Cardiac muscle cell (in vitro differentiated cells and primary cell): ENCODE results near the gene PRPF38A. TPM values are rescaled to one million over a fixed set of nuclear protein-coding genes. Genes with fewer than 3 reads are reported as not detected.
A peak's percentile ranks its signal among the peaks of the same experiment; 100 is the strongest.

Experiments used
- DNase-seq, 2 donors: peaks; one replicate each; pipeline versions ENCODE4 v3.0.0 to v3.0.0-alpha.2; 2010 to 2017; ENCODE audit warnings: low read depth in 1 of 2, low spot score in 1 of 2
- H3K27ac ChIP-seq: fragments of 200-600 bp; sonication (generic); 2 replicates; pipeline ENCODE4 v1.5.1; 2016
- H3K27me3 ChIP-seq: fragments of 200-600 bp; sonication (generic); 2 replicates; pipeline ENCODE4 v1.6.0; 2016; ENCODE audit warnings: control low read depth
- H3K36me3 ChIP-seq: fragments of 200-600 bp; sonication (generic); 2 replicates; pipeline ENCODE4 v1.5.1; 2016; ENCODE audit warnings: control low read depth
- H3K4me1 ChIP-seq: fragments of 200-600 bp; sonication (generic); 2 replicates; pipeline ENCODE4 v1.8.1; 2017; ENCODE audit warnings: low read depth, mild to moderate bottlenecking, mixed run types
- H3K4me3 ChIP-seq: fragments of 200-600 bp; sonication (generic); 2 replicates; pipeline ENCODE4 v1.5.1; 2016; ENCODE audit warnings: mild to moderate bottlenecking
- H3K9me3 ChIP-seq: fragments of 200-600 bp; sonication (generic); 2 replicates; pipeline ENCODE4 v1.5.1; 2017; ENCODE audit warnings: low read depth, mild to moderate bottlenecking, control low read depth
- polyA plus RNA-seq: library from polyadenylated mRNA; unstranded; fragments of >200 nt; fragmentation: Nextera tagmentation; extraction: Ambion mirVana; gene quantifications from 2 replicates; pipeline ENCODE4 v1.2.1, GENCODE V29; 2016
- total RNA-seq: library from RNA; depleted of rRNA; stranded (reverse); fragments of >200 nt; gene quantifications from 2 replicates; pipeline ENCODE4 v1.2.3, GENCODE V29; 2016
- TF ChIP-seq, protein P1 (sequence below): IDR thresholded peaks from 2 replicates; pipeline ENCODE4 v1.5.1; 2012; ENCODE audit warnings: low read depth, mild to moderate bottlenecking, low read length

Gene PRPF38A
- total and polyA plus RNA-seq, 2 experiments from 2014 or later, result 18.9 to 43.4 TPM

GRCh38 chr1:52403566-52404115 is 761 bp upstream of the PRPF38A start:
- Histone ChIP-seq H3K27ac (peak overlapping the region; percentile 15), H3K27me3 (no peaks in the 10 kb centered on the region), H3K4me1 (no peaks in the 10 kb centered on the region), H3K36me3 (peaks cover 3% of the 10 kb centered on the region), H3K9me3 (no peaks in the 10 kb centered on the region), H3K4me3 (peak overlapping the region; percentile 80)
- DNase-seq, result peak in 1 of 2 donors; percentile 76
- TF ChIP-seq, protein P1, sequence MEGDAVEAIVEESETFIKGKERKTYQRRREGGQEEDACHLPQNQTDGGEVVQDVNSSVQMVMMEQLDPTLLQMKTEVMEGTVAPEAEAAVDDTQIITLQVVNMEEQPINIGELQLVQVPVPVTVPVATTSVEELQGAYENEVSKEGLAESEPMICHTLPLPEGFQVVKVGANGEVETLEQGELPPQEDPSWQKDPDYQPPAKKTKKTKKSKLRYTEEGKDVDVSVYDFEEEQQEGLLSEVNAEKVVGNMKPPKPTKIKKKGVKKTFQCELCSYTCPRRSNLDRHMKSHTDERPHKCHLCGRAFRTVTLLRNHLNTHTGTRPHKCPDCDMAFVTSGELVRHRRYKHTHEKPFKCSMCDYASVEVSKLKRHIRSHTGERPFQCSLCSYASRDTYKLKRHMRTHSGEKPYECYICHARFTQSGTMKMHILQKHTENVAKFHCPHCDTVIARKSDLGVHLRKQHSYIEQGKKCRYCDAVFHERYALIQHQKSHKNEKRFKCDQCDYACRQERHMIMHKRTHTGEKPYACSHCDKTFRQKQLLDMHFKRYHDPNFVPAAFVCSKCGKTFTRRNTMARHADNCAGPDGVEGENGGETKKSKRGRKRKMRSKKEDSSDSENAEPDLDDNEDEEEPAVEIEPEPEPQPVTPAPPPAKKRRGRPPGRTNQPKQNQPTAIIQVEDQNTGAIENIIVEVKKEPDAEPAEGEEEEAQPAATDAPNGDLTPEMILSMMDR, result no peak

DNA sequence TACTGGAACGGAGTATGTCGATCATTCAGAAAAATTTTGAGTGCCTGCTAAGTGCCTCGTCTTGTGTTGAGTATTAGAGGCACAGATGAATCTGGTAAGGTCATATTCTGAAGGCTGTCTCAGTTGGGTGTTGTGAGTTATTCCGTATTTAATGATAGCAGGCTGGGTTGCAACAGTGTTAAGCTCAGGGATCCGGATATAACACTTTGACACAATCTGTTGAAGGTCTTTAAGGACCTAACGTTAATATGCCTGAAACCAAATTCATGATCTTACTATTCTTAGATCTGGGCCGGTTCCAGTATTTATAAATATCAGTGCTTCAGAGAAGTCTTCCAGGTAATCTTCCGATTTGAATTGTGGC is 555 bp downstream of the PRPF38A start:
- TF ChIP-seq, protein P1, result no peak
- no peaks in the 10 kb centered on the region for H3K4me1 ChIP-seq
- H3K27me3 ChIP-seq, result no peaks in the 10 kb centered on the region
- H3K4me3 ChIP-seq, result peak overlapping the region; percentile 80
- no peak for DNase-seq
- H3K27ac ChIP-seq, result peak overlapping the region; percentile 92
- H3K36me3 ChIP-seq, result peaks cover 4% of the 10 kb centered on the region
- H3K9me3 ChIP-seq, result no peaks in the 10 kb centered on the region

DNA sequence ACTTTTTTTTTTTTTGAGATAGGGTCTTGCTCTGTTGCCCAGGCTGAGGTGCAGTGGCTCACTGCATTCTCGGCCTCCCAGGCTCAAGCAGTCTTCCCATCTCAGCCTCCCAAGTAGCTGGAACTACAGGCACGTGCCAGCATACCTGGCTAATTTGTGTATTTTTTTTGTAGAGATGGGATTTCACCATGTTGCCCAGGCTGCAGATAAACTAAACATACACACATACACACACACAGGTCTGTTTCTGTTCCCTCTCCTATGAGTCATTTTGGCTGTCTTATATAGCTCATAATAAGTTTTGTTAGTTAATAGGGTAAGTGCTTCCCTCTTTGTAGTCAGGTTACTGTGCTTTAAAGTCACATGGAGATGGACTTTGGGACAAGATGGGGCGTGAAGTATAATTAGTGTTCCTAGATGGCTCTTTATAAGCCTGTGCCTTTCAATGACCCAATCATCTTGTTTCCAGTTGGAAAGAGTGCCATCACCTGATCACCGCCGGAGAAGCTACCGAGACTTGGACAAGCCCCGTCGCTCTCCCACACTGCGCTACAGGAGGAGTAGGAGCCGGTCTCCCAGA is 9.1 kb downstream of the PRPF38A start:
- no peak for DNase-seq
- Histone ChIP-seq H3K36me3 (peaks cover 74% of the 10 kb centered on the region), H3K4me1 (no peaks in the 10 kb centered on the region), H3K27me3 (no peaks in the 10 kb centered on the region), H3K27ac (no peak overlapping the region), H3K4me3 (no peak overlapping the region), H3K9me3 (no peaks in the 10 kb centered on the region)
- TF ChIP-seq, protein P1, result no peak

- Histone ChIP-seq H3K27ac (no peak overlapping the region), H3K27me3 (no peaks in the 10 kb centered on the region), H3K4me3 (no peak overlapping the region), H3K9me3 (no peaks in the 10 kb centered on the region), H3K4me1 (no peaks in the 10 kb centered on the region), H3K36me3 (peaks cover 78% of the 10 kb centered on the region)
- no peak for DNase-seq
- TF ChIP-seq, protein P1, result no peak
These were observed 10.5 kb downstream of the PRPF38A start for GRCh38 chr1:52414942-52415341.

DNA sequence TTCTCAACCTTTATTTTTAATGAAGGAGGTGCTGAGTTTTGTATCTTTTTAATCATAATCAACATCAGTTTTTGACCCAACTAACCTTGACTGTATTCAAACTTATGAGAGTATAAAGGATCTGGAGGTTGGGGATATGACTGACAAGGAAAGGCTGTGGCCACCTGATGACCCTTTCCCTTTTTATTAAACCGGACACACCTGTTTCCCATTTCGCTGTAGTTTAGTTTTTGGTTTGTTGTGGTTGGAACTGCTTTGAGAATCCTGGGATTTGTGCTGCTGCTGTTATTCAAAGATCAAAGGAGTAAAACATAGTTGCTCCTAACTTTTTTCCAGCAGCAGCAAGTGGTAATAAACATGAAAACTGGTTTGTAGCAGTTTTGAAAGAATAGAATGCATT is 12.4 kb downstream of the PRPF38A start:
- no peaks in the 10 kb centered on the region for H3K9me3 ChIP-seq
- no peaks in the 10 kb centered on the region for H3K4me1 ChIP-seq
- H3K36me3 ChIP-seq, result peaks cover 72% of the 10 kb centered on the region
- no peak overlapping the region for H3K27ac ChIP-seq
- H3K27me3 ChIP-seq, result no peaks in the 10 kb centered on the region
- no peak for DNase-seq
- TF ChIP-seq, protein P1, result no peak
- H3K4me3 ChIP-seq, result no peak overlapping the region

DNA sequence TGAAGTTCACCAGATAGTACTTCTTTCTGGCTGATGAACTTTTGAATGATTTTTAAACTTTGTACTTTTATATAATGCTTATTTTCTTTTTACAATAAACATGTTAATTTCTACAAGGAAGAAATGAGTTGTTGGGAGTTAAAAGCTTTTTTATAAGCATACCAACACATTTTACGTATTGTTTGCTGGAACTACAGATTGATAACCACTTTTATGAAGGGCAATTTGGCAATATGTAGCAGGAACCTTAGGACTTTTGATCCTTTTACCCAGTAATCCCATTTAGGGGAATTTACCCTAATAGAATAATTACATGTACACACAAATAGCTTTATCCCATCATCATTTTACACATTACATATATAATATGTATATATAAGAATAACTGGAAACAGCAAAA is 16.3 kb downstream of the PRPF38A start:
- Histone ChIP-seq H3K27ac (no peak overlapping the region), H3K27me3 (no peaks in the 10 kb centered on the region), H3K9me3 (no peaks in the 10 kb centered on the region), H3K36me3 (peaks cover 54% of the 10 kb centered on the region), H3K4me1 (peaks cover 8% of the 10 kb centered on the region), H3K4me3 (no peak overlapping the region)
- no peak for DNase-seq
- TF ChIP-seq, protein P1, result no peak
